ENCODE measurements around the gene ABCB4. TPM values are rescaled to one million over a fixed set of nuclear protein-coding genes. Genes with fewer than 3 reads are reported as not detected.

Gene ABCB4
- total and polyA plus RNA-seq, 2 experiments from 2014 or later, result 0.37 to 1.2 TPM

GRCh38 chr7:87448388-87448787 is 27.1 kb downstream of the ABCB4 start:
- no peak overlapping the region for H3K4me3 ChIP-seq
- H3K9me3 ChIP-seq (ENCODE audit: low read depth), result no peaks in the 10 kb centered on the region
- WGBS (ENCODE audit: low lambda C conversion rate, missing lambda C conversion rate), result 62% methylated on average over 7 of the region's 7 CpGs
- H2AFZ ChIP-seq, result no peak overlapping the region
- TF ChIP-seq EZH2phosphoT487 (IDR thresholded peaks at IDR 0.05; ENCODE audit: low read depth, severe bottlenecking, unreplicated experiment) (no peak), CTCF (IDR thresholded peaks at IDR 0.05; ENCODE audit: poor library complexity) (no peak), EZH2 (IDR thresholded peaks at IDR 0.05; ENCODE audit: borderline replicate concordance) (no peak)
- no peaks in the 10 kb centered on the region for H3K79me2 ChIP-seq
- H3K9me2 ChIP-seq (replicated peaks; ENCODE audit: insufficient read depth), result no peaks in the 10 kb centered on the region
- H3K4me2 ChIP-seq, result no peak overlapping the region
- no peaks in the 10 kb centered on the region for H4K20me1 ChIP-seq (ENCODE audit: insufficient read depth, poor library complexity, severe bottlenecking)
- no peaks in the 10 kb centered on the region for H3K4me1 ChIP-seq (ENCODE audit: insufficient read depth)
- no peaks in the 10 kb centered on the region for H3K36me3 ChIP-seq (replicated peaks; ENCODE audit: insufficient read depth, low read depth)
- DNase-seq (ENCODE audit: low spot score), result no peak
- H3K27ac ChIP-seq, result no peak overlapping the region
- H3K27me3 ChIP-seq, result no peaks in the 10 kb centered on the region

DNA sequence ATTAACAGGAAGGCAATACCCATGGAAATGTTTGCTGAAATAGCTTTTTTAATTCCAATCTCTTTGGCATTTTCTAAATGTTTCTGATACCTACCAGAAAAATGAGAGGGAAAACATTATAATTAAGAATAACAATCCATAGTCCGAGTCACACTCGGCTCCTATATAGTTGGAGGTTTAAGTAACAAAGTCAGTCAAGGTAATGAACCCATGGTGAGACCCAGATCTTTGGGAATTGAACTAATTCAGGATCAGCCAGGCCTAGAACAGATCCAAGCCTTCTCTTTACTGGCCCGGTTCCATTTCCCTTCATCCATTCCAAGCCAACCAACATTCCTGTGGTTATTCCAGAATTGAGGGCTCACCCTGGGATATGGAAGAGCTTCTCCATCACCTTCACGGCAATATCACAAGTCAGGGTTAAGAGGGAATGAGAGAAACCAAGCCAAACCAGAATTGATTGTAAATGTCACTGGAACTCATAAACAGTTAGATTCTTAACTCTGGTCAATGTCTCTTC is 28.3 kb downstream of the ABCB4 start:
- Histone ChIP-seq H3K9me2 (replicated peaks; ENCODE audit: insufficient read depth) (no peaks in the 10 kb centered on the region), H3K9me3 (ENCODE audit: low read depth) (no peaks in the 10 kb centered on the region), H3K36me3 (replicated peaks; ENCODE audit: insufficient read depth, low read depth) (no peaks in the 10 kb centered on the region), H3K4me3 (no peak overlapping the region), H3K27me3 (no peaks in the 10 kb centered on the region), H4K20me1 (ENCODE audit: insufficient read depth, poor library complexity, severe bottlenecking) (no peaks in the 10 kb centered on the region), H3K27ac (no peak overlapping the region), H3K79me2 (no peaks in the 10 kb centered on the region), H2AFZ (no peak overlapping the region), H3K4me2 (no peak overlapping the region), H3K4me1 (ENCODE audit: insufficient read depth) (no peaks in the 10 kb centered on the region)
- no peak for DNase-seq (ENCODE audit: low spot score)
- 74% methylated on average over 4 of the region's 4 CpGs for WGBS (ENCODE audit: low lambda C conversion rate, missing lambda C conversion rate)
- TF ChIP-seq EZH2 (IDR thresholded peaks at IDR 0.05; ENCODE audit: borderline replicate concordance) (no peak), CTCF (IDR thresholded peaks at IDR 0.05; ENCODE audit: poor library complexity) (no peak), EZH2phosphoT487 (IDR thresholded peaks at IDR 0.05; ENCODE audit: low read depth, severe bottlenecking, unreplicated experiment) (no peak)

DNA sequence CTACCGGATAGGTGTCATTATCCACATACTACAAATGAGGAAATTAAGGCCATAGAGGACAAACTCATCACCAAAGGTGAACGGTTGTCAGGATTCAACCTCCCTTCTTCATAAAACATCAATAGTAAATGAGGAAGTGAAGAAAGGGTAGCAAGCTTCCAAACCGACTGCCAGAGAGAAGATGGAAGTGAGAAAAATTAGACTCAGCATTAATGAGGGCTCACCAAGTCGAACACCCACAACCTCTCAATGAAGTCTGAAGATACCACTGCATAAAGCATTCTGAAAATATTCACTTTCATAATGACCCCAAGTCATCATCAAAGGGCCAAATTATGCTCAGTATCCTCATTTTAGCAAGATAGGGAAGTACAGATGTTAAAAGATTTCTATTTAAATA is 29.6 kb downstream of the ABCB4 start:
- Histone ChIP-seq H3K27ac (no peak overlapping the region), H3K9me3 (ENCODE audit: low read depth) (no peaks in the 10 kb centered on the region), H3K36me3 (replicated peaks; ENCODE audit: insufficient read depth, low read depth) (no peaks in the 10 kb centered on the region), H3K79me2 (no peaks in the 10 kb centered on the region), H4K20me1 (ENCODE audit: insufficient read depth, poor library complexity, severe bottlenecking) (no peaks in the 10 kb centered on the region), H3K4me1 (ENCODE audit: insufficient read depth) (no peaks in the 10 kb centered on the region), H3K9me2 (replicated peaks; ENCODE audit: insufficient read depth) (no peaks in the 10 kb centered on the region), H3K27me3 (no peaks in the 10 kb centered on the region), H3K4me2 (no peak overlapping the region), H3K4me3 (no peak overlapping the region), H2AFZ (no peak overlapping the region)
- 89% methylated on average over 4 of the region's 4 CpGs for WGBS (ENCODE audit: low lambda C conversion rate, missing lambda C conversion rate)
- TF ChIP-seq EZH2 (IDR thresholded peaks at IDR 0.05; ENCODE audit: borderline replicate concordance) (no peak), CTCF (IDR thresholded peaks at IDR 0.05; ENCODE audit: poor library complexity) (no peak), EZH2phosphoT487 (IDR thresholded peaks at IDR 0.05; ENCODE audit: low read depth, severe bottlenecking, unreplicated experiment) (no peak)
- DNase-seq (ENCODE audit: low spot score), result no peak

DNA sequence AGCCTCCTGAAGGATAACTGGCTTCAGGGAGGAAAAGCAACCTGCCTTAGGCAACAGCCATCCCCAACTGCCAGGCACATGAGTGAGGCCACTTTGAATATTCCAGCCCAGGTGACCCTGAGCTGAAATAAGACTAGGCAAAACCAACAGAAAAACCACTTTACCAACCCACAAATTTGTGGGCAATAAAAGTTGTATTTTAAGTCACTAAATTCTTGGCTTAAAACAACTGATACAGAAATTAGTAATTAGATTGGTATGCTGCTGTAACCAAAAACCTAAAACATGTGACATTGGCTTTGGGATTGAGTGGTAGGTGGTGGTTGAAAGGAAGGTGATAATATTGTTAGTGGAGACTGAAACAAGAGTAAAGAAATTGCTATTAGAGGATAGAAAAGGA is 39.9 kb downstream of the ABCB4 start:
- no peaks in the 10 kb centered on the region for H3K4me1 ChIP-seq (ENCODE audit: insufficient read depth)
- no peak overlapping the region for H3K4me3 ChIP-seq
- H3K79me2 ChIP-seq, result no peaks in the 10 kb centered on the region
- TF ChIP-seq CTCF (IDR thresholded peaks at IDR 0.05; ENCODE audit: poor library complexity), result no peak
- TF ChIP-seq EZH2phosphoT487 (IDR thresholded peaks at IDR 0.05; ENCODE audit: low read depth, severe bottlenecking, unreplicated experiment), result no peak
- no peak for TF ChIP-seq EZH2 (IDR thresholded peaks at IDR 0.05; ENCODE audit: borderline replicate concordance)
- DNase-seq (ENCODE audit: low spot score), result no peak
- no peaks in the 10 kb centered on the region for H3K9me3 ChIP-seq (ENCODE audit: low read depth)
- no peak overlapping the region for H2AFZ ChIP-seq
- no peaks in the 10 kb centered on the region for H3K9me2 ChIP-seq (replicated peaks; ENCODE audit: insufficient read depth)
- H3K4me2 ChIP-seq, result no peak overlapping the region
- H4K20me1 ChIP-seq (ENCODE audit: insufficient read depth, poor library complexity, severe bottlenecking), result no peaks in the 10 kb centered on the region
- H3K36me3 ChIP-seq (replicated peaks; ENCODE audit: insufficient read depth, low read depth), result no peaks in the 10 kb centered on the region
- H3K27me3 ChIP-seq, result no peaks in the 10 kb centered on the region
- no peak overlapping the region for H3K27ac ChIP-seq

Data from hepatocyte (in vitro differentiated cells).